Adrenal gland (tissue), 5 donors: ENCODE results near the gene MAP1LC3B2.

Source experiments
- POLR2A ChIP-seq, 2 donors: fragments of 450-650 bp; IDR thresholded peaks; one replicate each; pipeline ENCODE4 v1.6.1; 2017; ENCODE audit warnings: antibody characterized with exemption in 2 of 2, mild to moderate bottlenecking in 2 of 2, moderate library complexity in 1 of 2
- TF ChIP-seq, protein P1 (sequence below), 6 experiments: fragments of 450-650 bp in 4 of 6; fragments of 200-600 bp in 2 of 6; sonication (generic) in 1 of 6; IDR thresholded peaks; 1 replicate in 5 of 6; 2 replicates in 1 of 6; pipeline versions ENCODE4 v1.5.1 to v1.8.0; 2016 to 2021; ENCODE audit warnings: antibody characterized with exemption in 6 of 6, mild to moderate bottlenecking in 2 of 6, moderate library complexity in 1 of 6
- donor health status: DM: no; HTN: no; CAD: no.

DNA sequence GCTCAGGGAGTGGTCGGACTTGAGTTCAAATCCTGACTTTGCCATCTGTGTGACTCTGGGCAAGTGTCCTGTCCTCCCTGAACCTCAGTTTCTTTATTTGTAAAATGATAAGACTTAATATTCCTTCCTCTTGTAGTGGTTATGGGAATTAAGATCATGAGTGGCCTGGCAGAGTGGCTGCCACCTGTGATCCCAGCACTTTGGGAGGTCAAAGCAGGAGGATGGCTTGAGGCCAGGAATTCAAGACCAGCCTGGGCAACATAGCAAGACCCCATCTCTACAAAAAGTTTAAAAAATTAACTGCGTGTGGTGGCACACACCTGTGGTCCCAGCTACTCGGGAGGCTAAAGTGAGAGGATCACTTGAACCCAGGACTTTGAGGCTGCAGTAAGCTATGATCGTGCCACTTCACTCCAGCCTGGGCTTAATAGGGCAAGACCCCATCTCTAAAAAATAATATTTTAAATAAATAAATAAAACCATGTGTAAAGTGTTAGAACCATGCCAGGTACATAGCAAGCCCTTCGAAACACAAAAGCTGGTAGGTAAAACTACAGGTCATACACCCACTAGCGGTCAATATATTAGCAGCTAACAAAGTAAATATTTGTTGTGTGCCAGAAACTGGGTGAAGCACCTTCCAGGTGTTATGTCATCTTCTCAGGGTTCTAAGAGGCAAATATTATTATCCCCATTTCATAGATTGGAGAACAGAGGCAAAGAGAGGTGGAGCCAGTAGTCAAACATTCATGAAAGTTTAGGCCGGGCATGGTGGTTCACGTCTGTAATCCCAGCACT, 17.4 kb upstream of the MAP1LC3B2 start:
- no peak for TF ChIP-seq POLR2A (IDR thresholded peaks at IDR 0.05)
- TF ChIP-seq, protein P1, sequence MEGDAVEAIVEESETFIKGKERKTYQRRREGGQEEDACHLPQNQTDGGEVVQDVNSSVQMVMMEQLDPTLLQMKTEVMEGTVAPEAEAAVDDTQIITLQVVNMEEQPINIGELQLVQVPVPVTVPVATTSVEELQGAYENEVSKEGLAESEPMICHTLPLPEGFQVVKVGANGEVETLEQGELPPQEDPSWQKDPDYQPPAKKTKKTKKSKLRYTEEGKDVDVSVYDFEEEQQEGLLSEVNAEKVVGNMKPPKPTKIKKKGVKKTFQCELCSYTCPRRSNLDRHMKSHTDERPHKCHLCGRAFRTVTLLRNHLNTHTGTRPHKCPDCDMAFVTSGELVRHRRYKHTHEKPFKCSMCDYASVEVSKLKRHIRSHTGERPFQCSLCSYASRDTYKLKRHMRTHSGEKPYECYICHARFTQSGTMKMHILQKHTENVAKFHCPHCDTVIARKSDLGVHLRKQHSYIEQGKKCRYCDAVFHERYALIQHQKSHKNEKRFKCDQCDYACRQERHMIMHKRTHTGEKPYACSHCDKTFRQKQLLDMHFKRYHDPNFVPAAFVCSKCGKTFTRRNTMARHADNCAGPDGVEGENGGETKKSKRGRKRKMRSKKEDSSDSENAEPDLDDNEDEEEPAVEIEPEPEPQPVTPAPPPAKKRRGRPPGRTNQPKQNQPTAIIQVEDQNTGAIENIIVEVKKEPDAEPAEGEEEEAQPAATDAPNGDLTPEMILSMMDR (IDR thresholded peaks at IDR 0.05), result no peak
